Dermis blood vessel endothelial cell (primary cell): ENCODE data around the gene DNAJC25. TPM values are rescaled to one million over a fixed set of nuclear protein-coding genes. Genes with fewer than 3 reads are reported as not detected.
"Not testable (repeated sequence)": the region's sequence is repeated elsewhere in the genome, so short reads cannot be mapped to it uniquely, and the experiment has no call there.

Source experiments
- DNase-seq: peaks from one replicate; pipeline ENCODE4 v3.0.0; 2010
- total RNA-seq: library from RNA; depleted of rRNA; stranded (reverse); fragments of >200 nt; gene quantifications from 2 replicates; pipeline ENCODE4 v1.2.3, GENCODE V29; 2014

Gene DNAJC25
- 4.4 and 5.1 TPM in 2 replicates for total RNA-seq

DNA sequence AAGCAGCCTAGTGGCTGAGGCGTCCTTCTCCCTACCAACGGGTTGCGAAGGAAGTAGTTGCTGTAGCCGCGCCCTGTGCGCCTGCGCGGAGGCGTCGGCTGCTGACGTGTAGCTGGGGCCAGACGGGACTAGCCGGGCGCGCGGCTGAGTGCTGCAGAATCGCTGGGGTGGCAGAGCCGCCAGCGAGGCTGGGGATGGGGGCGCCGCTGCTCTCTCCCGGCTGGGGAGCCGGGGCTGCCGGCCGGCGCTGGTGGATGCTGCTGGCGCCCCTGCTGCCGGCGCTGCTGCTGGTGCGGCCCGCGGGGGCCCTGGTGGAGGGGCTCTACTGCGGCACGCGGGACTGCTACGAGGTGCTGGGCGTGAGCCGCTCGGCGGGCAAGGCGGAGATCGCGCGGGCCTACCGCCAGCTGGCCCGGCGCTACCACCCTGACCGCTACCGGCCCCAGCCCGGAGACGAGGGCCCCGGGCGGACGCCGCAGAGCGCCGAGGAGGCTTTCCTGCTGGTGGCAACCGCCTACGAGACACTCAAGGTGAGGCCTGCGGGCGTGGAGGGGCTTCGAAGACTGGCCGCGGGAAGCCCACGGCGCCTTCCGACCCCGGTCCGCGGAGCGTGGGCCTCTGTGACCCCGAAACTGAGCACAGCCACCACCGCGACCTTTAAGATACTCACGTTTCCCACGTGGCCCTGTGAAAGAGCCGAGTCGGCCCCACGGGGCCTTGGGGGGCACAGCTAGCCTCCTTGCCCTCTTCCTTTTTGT is at the start of gene DNAJC25:
DNAJC25 (plus strand) TSS at position 121 of the 758 bp plus-strand sequence; CDS start at position 195, 74 bp downstream.
- DNase-seq, result peak; percentile 99

DNA sequence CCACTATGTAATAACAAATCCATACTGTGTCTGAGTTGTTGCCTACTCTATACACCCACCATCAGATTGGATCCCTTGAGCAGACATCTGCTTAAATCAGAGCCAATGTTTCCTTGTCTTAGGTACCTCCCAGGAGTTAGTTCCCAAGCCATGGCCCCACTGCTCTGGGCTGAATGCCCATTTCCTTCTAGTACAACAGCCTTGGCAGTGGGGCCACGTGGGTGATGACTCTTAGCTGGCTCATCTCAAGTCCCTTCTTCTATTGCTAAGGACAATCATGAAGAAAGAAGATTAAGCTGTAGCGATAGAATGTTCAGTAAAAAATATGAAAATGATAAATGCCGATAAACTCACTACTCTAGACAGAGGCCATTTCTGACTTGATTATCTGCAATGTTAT is 48.2 kb upstream of the DNAJC25 start:
- peak; percentile 25 for DNase-seq

DNA sequence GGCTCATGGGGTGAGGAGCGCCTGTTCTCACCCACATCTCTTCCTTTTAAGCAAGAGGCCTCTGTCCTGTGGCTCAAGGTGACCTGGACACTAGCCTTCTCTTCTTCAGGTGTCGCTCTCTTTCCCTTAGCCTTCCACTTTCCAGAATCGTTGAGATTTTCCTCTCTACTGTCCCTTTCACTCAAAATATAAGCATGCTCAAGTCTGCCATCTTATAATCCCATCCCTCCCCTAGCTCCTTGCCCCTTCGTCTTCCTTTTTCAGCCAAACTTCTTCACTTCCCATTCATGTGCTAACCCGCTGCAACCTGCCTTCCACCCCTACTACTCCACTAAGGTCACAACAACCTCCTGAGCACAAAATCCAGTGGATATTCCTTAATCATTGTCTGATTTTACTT is 44.8 kb upstream of the DNAJC25 start:
- no peak for DNase-seq

GRCh38 chr9:111588846-111589245 is 42.3 kb upstream of the DNAJC25 start:
- no peak for DNase-seq

DNA sequence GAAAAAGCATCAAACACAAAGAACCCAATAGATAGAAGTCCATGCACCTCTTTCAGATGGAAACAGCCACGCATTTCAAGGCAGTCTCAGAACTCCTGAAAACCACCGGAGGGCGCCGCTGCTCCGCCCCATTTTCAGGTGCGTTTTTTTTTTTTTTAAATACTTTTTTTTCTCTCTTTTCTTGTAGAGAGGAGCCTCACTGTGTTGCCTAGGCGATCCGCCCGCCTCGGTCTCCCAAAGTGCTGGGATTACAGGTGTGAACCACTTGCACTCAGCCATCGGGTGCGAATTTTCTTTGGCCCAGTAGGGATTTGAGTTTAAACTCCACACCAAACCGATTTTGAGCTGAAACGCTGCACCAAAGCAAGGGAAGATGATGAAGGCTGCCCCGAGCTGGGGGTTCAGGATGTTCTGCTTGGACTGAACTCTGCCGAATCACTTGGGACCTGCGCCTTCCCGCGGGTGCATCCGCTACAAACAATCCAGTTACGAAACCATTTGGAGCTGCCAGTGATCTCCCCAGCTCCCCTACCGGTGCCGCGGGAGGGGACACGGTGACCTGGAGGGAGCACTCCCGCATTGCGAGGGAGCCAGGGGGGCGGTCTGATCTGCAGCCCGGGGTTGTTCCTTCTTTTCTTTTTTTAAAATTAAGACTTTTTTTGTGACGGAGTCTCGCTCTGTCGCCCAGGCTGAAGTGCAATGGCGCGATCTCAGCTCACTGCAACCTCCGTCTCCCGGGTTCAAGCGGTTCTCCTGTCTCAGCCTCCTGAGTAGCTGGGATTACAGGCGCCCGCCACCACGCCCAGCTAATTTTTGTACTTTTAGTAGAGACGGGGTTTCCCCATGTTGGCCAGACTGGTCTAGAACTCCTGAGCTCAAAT is 33.0 kb upstream of the DNAJC25 start:
- DNase-seq, result peak; percentile 85

DNA sequence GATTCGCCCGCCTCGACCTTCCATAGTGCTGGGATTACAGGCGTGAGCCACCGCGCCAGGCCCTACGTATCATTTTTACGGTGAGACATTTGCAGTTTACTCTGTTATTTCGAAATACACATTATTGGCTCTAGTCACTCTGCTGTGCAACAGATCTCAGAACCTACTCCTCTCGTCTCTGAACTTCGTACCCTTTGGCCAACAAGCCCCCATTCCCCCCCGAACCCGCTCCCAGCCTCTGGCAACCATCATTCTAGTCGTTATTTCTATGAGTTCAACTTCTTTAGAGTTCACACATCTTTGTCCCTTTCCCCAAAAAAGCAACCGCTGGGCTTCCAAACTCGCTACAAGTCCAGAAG is 32.4 kb upstream of the DNAJC25 start:
- peak; percentile 31 for DNase-seq

DNA sequence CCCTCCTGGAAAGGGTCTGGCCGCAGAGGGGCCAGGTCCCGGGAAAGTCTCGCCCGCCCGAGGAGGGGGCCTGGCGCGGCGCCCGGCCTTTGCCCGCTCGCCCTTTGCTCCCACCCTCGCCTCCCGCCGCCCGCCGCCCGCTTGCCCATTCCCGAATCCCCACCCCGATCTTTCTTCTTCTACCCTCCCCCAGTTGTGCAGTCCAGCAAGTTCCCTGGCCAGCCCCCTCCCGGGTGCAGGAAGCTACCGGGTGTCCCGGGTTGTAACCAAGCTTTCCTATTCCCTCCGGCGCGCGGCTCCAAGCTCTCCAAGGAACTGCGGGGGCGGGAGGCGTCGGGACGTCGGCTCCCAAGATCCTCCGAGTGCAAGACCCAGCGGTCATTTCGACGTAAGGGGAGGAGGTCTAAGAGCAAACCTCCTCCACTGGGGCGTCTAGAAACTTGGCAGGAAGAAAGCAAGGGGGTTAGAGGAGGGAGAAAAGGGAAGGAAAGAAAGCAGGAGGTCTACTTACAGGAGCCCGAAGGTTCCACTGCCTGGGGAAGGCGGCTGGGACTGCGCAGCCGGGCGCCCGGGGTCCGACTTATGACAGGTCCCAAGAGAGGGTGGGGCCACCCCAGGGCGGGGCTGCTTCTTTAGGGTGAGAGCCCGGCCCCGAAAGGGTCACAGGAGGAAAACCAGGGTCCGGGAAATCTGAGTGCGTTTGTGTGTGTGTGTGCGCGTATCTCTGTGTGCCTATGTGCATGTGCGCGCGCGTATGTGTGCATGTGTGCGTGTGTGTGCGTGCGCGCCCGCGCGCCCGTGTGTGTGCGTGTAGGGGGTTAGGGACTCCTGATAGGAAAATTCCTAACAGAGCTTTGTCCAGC is 31.8 kb upstream of the DNAJC25 start, which contains the start of gene PTGR1:
PTGR1 (minus strand) TSS at position 556 of the 863 bp plus-strand sequence. CDS start 2,225 bp downstream, outside the sequence.
- DNase-seq, result peak; percentile 84

DNA sequence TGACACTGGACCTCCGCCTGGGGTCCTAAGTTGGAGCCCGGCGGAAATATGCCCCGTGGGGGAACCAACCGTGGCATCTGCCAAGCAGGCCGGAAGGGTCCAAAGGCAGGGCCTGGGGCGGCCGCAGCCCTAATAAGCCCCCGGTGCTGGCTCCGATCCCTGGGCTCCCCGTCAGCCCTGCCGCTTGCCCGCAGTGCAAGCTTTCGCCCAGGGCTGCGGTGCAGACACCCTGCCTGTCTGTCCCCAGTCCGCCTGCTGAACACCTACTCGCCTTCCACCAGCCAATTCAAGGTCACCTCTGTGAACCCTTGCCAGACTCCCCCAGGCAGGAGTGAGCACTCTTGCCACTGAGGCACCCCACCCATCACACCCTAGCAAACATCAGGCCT is 31.2 kb upstream of the DNAJC25 start:
- DNase-seq, result no peak

DNA sequence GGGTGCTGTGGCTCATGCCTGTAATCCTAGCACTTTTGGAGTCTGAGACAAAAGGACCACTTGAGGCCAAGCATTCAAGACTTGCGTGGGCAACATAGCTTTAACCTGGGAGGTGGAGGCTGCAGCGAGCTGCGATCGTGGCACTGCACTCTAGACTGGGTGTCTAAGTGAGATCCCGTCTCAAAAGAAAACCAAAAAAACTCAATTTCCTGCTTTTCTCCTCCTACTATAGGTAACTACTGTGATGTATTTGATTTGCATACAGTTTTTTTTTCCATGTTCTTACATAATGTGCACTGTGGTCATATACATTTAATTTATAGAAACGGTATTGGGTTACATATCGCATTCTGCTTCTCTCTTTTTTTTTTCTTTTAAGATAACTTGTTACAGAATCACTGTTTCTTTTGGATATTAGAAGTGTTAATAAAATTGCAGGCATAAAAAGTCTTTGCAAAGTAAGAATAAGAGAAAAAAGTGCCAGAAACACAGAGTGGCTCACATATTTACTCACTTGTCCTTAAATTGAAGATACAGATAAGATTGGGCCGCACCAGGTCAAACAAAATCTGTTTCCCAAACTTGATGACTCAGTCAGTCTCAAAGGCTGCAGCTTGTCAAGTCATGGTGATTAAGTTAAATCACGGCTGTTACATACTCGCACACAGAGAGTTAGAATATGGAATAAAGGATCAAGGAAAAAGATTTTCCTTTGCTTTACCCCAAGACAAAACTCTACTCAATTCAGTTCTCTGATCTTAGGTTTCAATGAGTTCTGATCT is 29.7 kb upstream of the DNAJC25 start:
- peak; percentile 93 for DNase-seq

DNA sequence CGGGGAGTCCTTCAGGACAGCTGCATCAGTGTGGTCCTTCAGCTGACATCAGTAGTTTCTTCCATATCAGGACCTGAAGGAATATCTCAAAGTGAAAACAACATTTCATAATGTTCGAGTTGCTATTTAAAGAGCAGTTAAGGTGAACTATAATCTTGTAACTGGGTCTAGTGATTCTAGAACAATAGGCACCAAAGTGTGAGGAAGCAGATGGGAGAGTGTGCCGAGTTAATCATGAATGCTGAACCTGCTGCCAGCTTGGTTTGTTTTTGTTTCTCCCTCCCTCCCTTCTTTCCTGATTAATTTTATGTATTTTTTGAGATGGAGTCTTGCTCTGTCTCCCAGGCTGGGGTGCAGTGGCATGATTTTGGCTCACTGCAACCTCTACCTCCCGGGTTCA is 28.1 kb upstream of the DNAJC25 start:
- DNase-seq, result peak; percentile 91

DNA sequence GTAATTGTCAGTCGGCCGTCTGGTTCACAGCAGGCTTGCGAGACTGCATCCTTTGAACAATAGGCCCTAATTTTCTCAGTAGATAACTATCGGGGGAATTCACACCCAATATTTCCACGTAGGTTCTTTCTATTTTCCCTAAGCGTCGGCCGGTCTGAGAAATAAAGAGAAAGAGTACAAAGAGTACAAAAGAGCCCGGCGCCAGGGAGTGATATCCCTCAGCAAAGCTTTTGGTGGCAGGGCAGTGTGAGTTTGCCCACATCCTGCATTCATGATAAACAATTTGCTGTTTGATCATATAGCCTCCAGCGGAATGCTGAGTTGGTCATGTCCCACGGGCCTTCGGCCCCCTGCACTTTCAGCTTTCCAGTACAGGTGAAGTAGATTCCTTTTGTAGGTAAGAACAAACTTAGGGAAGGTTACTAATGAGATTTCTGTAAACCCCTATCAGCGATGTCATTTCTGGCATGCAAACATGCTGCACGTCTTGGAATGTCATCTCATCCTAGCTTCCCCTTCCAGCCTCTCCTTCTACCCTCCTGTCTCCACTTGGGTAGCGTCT is 27.0 kb upstream of the DNAJC25 start:
- no peak for DNase-seq

DNA sequence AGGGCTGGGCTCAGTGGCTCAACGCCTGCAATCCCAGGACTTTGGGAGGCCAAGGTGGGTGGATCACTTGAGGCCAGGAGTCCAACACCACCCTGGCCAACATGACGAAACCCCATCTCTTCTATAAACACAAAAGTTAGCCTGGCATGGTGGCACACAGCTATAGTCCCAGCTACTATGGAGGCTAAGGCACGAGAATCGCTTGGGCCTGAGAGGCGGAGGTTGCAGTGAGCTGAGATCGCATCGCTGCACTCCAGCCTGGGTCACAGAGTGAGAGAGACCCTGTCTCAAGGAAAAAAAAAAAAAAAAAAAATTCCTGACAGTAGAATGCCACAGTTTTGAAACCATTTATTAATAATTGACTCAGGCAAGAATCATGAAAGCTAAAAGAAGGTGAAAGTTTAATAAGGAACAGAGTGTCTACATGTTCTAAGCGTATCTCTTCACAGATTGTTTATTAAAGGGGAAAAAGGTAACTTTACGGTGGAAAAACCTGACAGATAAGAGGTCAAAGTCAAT is 26.0 kb upstream of the DNAJC25 start:
- no peak for DNase-seq

DNA sequence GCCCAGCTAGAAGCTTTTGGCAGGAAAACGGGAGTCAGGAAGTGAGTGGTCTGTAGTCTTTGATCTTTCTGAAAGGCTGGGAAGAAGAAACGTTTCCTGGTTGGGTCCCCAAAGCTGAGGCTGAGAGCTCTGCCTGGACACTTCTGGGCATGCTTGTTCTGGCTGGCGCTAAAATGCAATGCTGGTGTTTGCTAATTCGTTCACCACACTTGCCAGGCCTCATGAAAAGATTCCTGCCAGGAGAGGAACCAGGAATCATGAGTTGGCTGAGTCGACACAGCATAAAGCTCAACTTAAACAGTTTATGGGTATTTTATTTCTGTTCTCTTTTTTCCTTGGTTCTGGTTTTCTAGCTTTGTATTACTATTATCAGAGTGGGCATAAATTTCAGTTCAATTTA is 21.0 kb upstream of the DNAJC25 start:
- DNase-seq, result no peak

GRCh38 chr9:111610845-111611244 is 20.3 kb upstream of the DNAJC25 start:
- no peak for DNase-seq

- DNase-seq, result peak; percentile 35
Observed at GRCh38 chr9:111613436-111614040, 17.6 kb upstream of the DNAJC25 start.

DNA sequence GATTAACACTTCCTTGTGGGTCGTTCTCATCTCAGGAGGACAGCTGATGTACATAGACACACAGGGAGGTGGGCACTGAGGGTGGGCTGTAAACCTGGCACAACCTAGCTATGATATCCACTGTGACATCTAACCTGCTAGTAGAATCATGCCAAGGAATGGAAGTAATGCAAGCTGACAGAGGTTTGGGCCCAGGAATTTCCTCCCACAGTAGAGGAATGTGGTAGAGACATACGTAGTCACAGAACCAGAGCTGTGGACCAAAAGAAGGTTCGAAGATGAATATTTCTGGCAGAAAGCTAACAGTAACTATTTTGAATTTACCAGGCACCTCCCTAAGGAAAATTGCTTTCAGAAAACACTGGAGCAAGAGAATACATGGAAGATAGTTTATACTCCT is 15.2 kb upstream of the DNAJC25 start:
- no peak for DNase-seq

GRCh38 chr9:111617349-111617748 is 13.8 kb upstream of the DNAJC25 start:
- DNase-seq, result not testable (repeated sequence)

- peak; percentile 76 for DNase-seq
Observed at GRCh38 chr9:111621895-111622480, 9.1 kb upstream of the DNAJC25 start.

GRCh38 chr9:111622626-111623025 is 8.5 kb upstream of the DNAJC25 start:
- DNase-seq, result no peak

DNA sequence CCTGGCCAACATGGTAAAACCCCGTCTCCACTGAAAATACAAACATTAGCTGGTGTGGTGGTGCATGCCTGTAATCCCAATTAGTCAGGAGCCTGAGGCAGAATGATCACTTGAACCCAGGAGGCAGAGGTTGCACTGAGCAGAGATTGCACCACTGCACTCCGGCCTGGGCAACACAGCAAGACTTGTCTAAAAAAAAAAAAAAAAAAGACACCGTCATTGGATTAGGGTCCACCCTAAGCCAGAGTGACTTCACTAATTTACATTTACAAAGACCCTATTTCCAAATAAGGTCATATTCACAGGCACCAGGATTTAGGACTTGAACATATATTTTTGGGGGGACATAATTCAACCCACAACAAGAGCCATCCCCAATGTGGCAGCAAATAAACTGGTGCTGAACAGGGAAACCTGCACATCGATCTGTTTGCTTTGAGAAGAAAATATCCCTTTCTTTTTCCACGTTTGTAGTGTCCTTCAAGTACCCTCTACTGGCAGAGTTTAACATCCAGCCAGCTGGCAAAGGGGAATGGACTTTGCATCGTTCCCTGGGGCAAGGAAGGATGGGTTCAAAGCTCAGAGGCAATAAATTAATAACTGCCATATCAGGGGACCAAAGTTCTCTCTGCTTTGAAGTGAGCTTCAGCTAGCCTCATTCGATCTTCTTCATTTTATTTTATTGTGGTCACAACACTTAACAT is 3.7 kb upstream of the DNAJC25 start:
- DNase-seq, result no peak
